Peyer's patch (tissue), 4 donors: Measurements from ENCODE around the gene NSUN7. TPM values are rescaled to one million over a fixed set of nuclear protein-coding genes. Genes with fewer than 3 reads are reported as not detected.

Source experiments
- DNase-seq, 3 donors: peaks; one replicate each; pipeline ENCODE4 v3.0.0-alpha.2; 2017 to 2019
- H3K27ac ChIP-seq, 4 donors: fragments of 200-600 bp; sonication (generic); one replicate each; pipeline ENCODE4 v1.5.1; 2016 to 2019
- H3K27me3 ChIP-seq, 2 donors: fragments of 200-600 bp; sonication (generic); one replicate each; pipeline ENCODE4 v1.5.1; 2019
- H3K36me3 ChIP-seq, 3 donors: fragments of 200-600 bp; sonication (generic); one replicate each; pipeline ENCODE4 v1.5.1; 2016 to 2019
- H3K4me1 ChIP-seq, 4 donors: fragments of 200-600 bp; sonication (generic); one replicate each; pipeline ENCODE4 v1.5.1; 2016 to 2019
- H3K4me3 ChIP-seq, 4 donors: fragments of 200-600 bp; sonication (generic); 1 replicate in 3 of 4; 2 replicates in 1 of 4; pipeline ENCODE4 v1.5.1; 2016 to 2019; ENCODE audit warnings: mild to moderate bottlenecking in 1 of 4
- H3K9me3 ChIP-seq, 4 donors: fragments of 200-600 bp; sonication (generic); one replicate each; pipeline ENCODE4 v1.5.1; 2016 to 2019; ENCODE audit warnings: mild to moderate bottlenecking in 1 of 4
- POLR2A ChIP-seq, 2 donors: fragments of 450-650 bp; IDR thresholded peaks; one replicate each; pipeline ENCODE4 v1.5.1; 2017; ENCODE audit warnings: antibody characterized with exemption in 2 of 2, mild to moderate bottlenecking in 2 of 2, moderate library complexity in 2 of 2
- total RNA-seq, 4 donors: library from RNA; depleted of rRNA; stranded (reverse); fragments of >200 nt; gene quantifications; one replicate each; pipeline ENCODE4 v1.1.0, GENCODE V29; 2016
- TF ChIP-seq, protein P1 (sequence below), 6 experiments: fragments of 450-650 bp in 4 of 6; fragments of 200-600 bp in 2 of 6; sonication (generic) in 1 of 6; IDR thresholded peaks; one replicate each; pipeline ENCODE4 v1.5.1; 2017 to 2019; ENCODE audit warnings: antibody characterized with exemption in 6 of 6, mild to moderate bottlenecking in 3 of 6, moderate library complexity in 1 of 6

The NSUN7 gene
- total RNA-seq, 4 donors from 2014 or later = 4.9 to 10.7 (median 9.7) TPM

- H3K9me3 ChIP-seq = no peaks in the 10 kb centered on the region
These were observed 92.6 kb downstream of the NSUN7 start for GRCh38 chr4:40842318-40842717.

GRCh38 chr4:40842725-40843423 lies 93.1 kb downstream of the NSUN7 start:
- no peaks in the 10 kb centered on the region for H3K27me3 ChIP-seq
- H3K9me3 ChIP-seq = no peaks in the 10 kb centered on the region
- no peaks in the 10 kb centered on the region for H3K4me1 ChIP-seq
- no peaks in the 10 kb centered on the region for H3K36me3 ChIP-seq
- TF ChIP-seq POLR2A (IDR thresholded peaks at IDR 0.05) = no peak
- TF ChIP-seq, protein P1, sequence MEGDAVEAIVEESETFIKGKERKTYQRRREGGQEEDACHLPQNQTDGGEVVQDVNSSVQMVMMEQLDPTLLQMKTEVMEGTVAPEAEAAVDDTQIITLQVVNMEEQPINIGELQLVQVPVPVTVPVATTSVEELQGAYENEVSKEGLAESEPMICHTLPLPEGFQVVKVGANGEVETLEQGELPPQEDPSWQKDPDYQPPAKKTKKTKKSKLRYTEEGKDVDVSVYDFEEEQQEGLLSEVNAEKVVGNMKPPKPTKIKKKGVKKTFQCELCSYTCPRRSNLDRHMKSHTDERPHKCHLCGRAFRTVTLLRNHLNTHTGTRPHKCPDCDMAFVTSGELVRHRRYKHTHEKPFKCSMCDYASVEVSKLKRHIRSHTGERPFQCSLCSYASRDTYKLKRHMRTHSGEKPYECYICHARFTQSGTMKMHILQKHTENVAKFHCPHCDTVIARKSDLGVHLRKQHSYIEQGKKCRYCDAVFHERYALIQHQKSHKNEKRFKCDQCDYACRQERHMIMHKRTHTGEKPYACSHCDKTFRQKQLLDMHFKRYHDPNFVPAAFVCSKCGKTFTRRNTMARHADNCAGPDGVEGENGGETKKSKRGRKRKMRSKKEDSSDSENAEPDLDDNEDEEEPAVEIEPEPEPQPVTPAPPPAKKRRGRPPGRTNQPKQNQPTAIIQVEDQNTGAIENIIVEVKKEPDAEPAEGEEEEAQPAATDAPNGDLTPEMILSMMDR (IDR thresholded peaks at IDR 0.05) = no peak
- DNase-seq = no peak
- H3K27ac ChIP-seq = no peak overlapping the region
- H3K4me3 ChIP-seq = no peak overlapping the region

More at GRCh38 chr4:40842318-40842717, 92.6 kb downstream of the NSUN7 start:
- H3K4me3 ChIP-seq = no peak overlapping the region
- no peaks in the 10 kb centered on the region for H3K4me1 ChIP-seq
- no peaks in the 10 kb centered on the region for H3K27me3 ChIP-seq
- TF ChIP-seq, protein P1 (IDR thresholded peaks at IDR 0.05) = no peak
- no peak for TF ChIP-seq POLR2A (IDR thresholded peaks at IDR 0.05)
- no peak overlapping the region for H3K27ac ChIP-seq
- H3K36me3 ChIP-seq = no peaks in the 10 kb centered on the region
- DNase-seq = no peak

GRCh38 chr4:40843696-40844095 lies 93.9 kb downstream of the NSUN7 start:
- H3K27me3 ChIP-seq = no peaks in the 10 kb centered on the region
- H3K27ac ChIP-seq = no peak overlapping the region
- DNase-seq = no peak
- no peaks in the 10 kb centered on the region for H3K4me1 ChIP-seq
- H3K9me3 ChIP-seq = no peaks in the 10 kb centered on the region
- H3K36me3 ChIP-seq = no peaks in the 10 kb centered on the region
- TF ChIP-seq POLR2A (IDR thresholded peaks at IDR 0.05) = no peak
- TF ChIP-seq, protein P1 (IDR thresholded peaks at IDR 0.05) = peak in 2 of 6 experiments; percentile 10 to 13
- no peak overlapping the region for H3K4me3 ChIP-seq

- no peak for TF ChIP-seq POLR2A (IDR thresholded peaks at IDR 0.05)
- TF ChIP-seq, protein P1 (IDR thresholded peaks at IDR 0.05) = no peak
- H3K4me3 ChIP-seq = no peak overlapping the region
- no peaks in the 10 kb centered on the region for H3K4me1 ChIP-seq
- DNase-seq = no peak
- no peaks in the 10 kb centered on the region for H3K27me3 ChIP-seq
- no peaks in the 10 kb centered on the region for H3K9me3 ChIP-seq
- no peak overlapping the region for H3K27ac ChIP-seq
- no peaks in the 10 kb centered on the region for H3K36me3 ChIP-seq
These were observed 94.5 kb downstream of the NSUN7 start for GRCh38 chr4:40844261-40844660.

DNA sequence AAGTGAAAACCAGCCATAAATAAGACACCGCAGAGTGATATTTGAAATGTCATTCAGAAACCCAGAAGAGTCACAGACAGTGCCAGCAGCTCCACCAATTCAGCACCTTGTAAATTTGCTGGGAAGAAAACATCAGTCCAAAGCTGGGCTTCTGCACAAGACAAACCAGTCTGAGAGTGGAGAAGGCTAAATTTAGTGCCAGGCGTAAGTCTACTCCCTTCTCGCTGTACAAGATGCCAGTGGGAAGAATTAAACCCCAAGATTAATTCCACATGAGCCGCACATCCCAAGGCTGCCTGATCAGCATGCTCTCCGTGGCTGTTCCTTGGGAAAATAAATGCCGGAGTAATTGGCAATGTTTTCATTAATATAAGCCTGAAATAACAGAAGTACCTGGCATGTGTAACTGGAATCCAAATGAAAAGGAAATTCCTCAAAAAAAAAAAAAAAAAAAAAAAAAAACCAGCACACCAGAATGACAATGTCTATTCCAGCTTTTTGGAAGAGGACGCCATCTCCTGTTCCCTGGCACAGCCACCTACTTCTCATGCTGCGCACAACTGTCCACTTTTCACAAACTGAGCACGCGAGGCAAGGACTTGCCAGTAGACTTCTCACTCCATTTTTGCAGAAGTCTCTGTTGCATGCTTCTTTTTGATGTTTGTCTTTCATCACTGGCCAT lies 95.5 kb downstream of the NSUN7 start:
- no peak for DNase-seq
- no peak for TF ChIP-seq POLR2A (IDR thresholded peaks at IDR 0.05)
- TF ChIP-seq, protein P1 (IDR thresholded peaks at IDR 0.05) = no peak
- Histone ChIP-seq H3K27ac (no peak overlapping the region), H3K36me3 (no peaks in the 10 kb centered on the region), H3K9me3 (no peaks in the 10 kb centered on the region), H3K4me1 (no peaks in the 10 kb centered on the region), H3K4me3 (no peak overlapping the region), H3K27me3 (no peaks in the 10 kb centered on the region)
